GM12878 (cell line): ENCODE data around the gene AGAP1. TPM values are rescaled to one million over a fixed set of nuclear protein-coding genes. Genes with fewer than 3 reads are reported as not detected.

Source experiments
- ATAC-seq: fragments of 200-7000 bp; cut with Tn5 transposase; 3 replicates; pipeline ENCODE4 v1.9.1; 2020; ENCODE audit warnings: mild to moderate bottlenecking, moderate library complexity
- BruUV-seq: library from RNA; stranded (reverse); fragments of 400-500 nt; replicated peaks from 2 replicates; lab custom pipeline; 2021; lab: Mats Ljungman, UMichigan
- CTCF ChIA-PET: fragments of 300-600 bp; sonication (Branson Sonifier 250); formaldehyde crosslinking; extraction: SDS; loops from one replicate; lab custom pipeline; 2021; ENCODE audit warnings: inconsistent platforms; lab: Yijun Ruan, JAX
- POLR2A ChIA-PET: fragments of 350-600 bp; formaldehyde crosslinking; extraction: SDS; loops from one replicate; lab custom pipeline; 2021; ENCODE audit warnings: inconsistent platforms; lab: Charles Lee
- RAD21 ChIA-PET: fragments of 300-600 bp; sonication (Branson Sonifier 250); formaldehyde crosslinking; loops from one replicate; lab custom pipeline; 2023; ENCODE audit warnings: antibody characterized with exemption; ENCODE audit not compliant: unreplicated experiment; lab: Charles Lee
- SMC1A ChIA-PET: fragments of 300-600 bp; sonication (Branson Sonifier 250); formaldehyde crosslinking; loops from one replicate; lab custom pipeline; 2023; ENCODE audit not compliant: unreplicated experiment, uncharacterized antibody; lab: Charles Lee
- DNase-seq: peaks from one replicate; pipeline ENCODE4 v3.0.0-alpha.2; 2011; ENCODE audit warnings: low read depth, low spot score
- FAIRE-seq: peaks from 3 replicates; lab custom pipeline; 2011; peaks lifted over from hg19 to GRCh38; lab: Jason Lieb, UNC
- H2AFZ ChIP-seq: 2 replicates; pipeline ENCODE4 v1.6.0; 2011; ENCODE audit warnings: low read depth, low read length, control low read depth; ENCODE audit not compliant: control insufficient read depth
- H3K27ac ChIP-seq: 2 replicates; pipeline ENCODE4 v1.5.1; 2011; ENCODE audit warnings: control low read depth; ENCODE audit not compliant: control insufficient read depth, insufficient read depth
- H3K27me3 ChIP-seq, 2 experiments: replicated peaks in 1 of 2; 2 replicates each; pipeline versions ENCODE4 v1.6.0 to v1.6.1; 2011; ENCODE audit warnings: low read length in 1 of 2; ENCODE audit not compliant: control insufficient read depth in 2 of 2, insufficient read depth in 2 of 2
- H3K36me3 ChIP-seq, 2 experiments: 2 replicates each; pipeline ENCODE4 v1.5.1; 2011; ENCODE audit warnings: low read length in 1 of 2; ENCODE audit not compliant: control insufficient read depth in 2 of 2, insufficient read depth in 2 of 2
- H3K4me1 ChIP-seq: 2 replicates; pipeline ENCODE4 v1.6.1; 2011; ENCODE audit warnings: mild to moderate bottlenecking, low read length, moderate library complexity, mixed read lengths; ENCODE audit not compliant: control insufficient read depth, insufficient read depth
- H3K4me2 ChIP-seq: 2 replicates; pipeline ENCODE4 v1.6.0; 2011; ENCODE audit warnings: control low read depth; ENCODE audit not compliant: control insufficient read depth, insufficient read depth
- H3K4me3 ChIP-seq: fragments of 200-600 bp; sonication (generic); 2 replicates; pipeline ENCODE4 v1.5.1; 2016
- H3K79me2 ChIP-seq: 2 replicates; pipeline ENCODE4 v1.6.0; 2011; ENCODE audit warnings: low read length; ENCODE audit not compliant: control insufficient read depth, insufficient read depth
- H3K9ac ChIP-seq: 2 replicates; pipeline ENCODE4 v1.8.0; 2011; ENCODE audit warnings: low read length, control low read depth, mixed read lengths; ENCODE audit not compliant: control insufficient read depth, insufficient read depth
- H3K9me3 ChIP-seq: replicated peaks from 3 replicates; pipeline ENCODE4 v1.5.1; 2011; ENCODE audit warnings: mild to moderate bottlenecking, low read length; ENCODE audit not compliant: control insufficient read depth, insufficient read depth
- H4K20me1 ChIP-seq: 2 replicates; pipeline ENCODE4 v1.6.0; 2011; ENCODE audit not compliant: control insufficient read depth, insufficient read depth
- CREB1 ChIP-seq: IDR thresholded peaks from 2 replicates; pipeline ENCODE4 v1.6.1; 2012; ENCODE audit warnings: low read depth, mild to moderate bottlenecking, inconsistent platforms
- EZH2 ChIP-seq: IDR thresholded peaks from 2 replicates; pipeline ENCODE4 v1.6.1; 2012; ENCODE audit warnings: low read depth, mild to moderate bottlenecking, control low read depth, inconsistent platforms, low read length, borderline replicate concordance; ENCODE audit not compliant: control insufficient read depth
- IKZF1 ChIP-seq: fragments of 450-650 bp; conservative IDR thresholded peaks from 2 replicates; pipeline ENCODE4 v1.6.1; 2017; ENCODE audit warnings: antibody characterized with exemption, mild to moderate bottlenecking
- IKZF2 ChIP-seq, 2 experiments: fragments of 450-650 bp; IDR thresholded peaks; 2 replicates each; pipeline ENCODE4 v1.6.1; 2017; ENCODE audit warnings: mild to moderate bottlenecking in 2 of 2, moderate library complexity in 2 of 2
- KLF5 ChIP-seq: fragments of 450-650 bp; IDR thresholded peaks from 2 replicates; pipeline ENCODE4 v1.6.1; 2014; ENCODE audit warnings: mild to moderate bottlenecking; ENCODE audit not compliant: partially characterized antibody
- MTA2 ChIP-seq: fragments of 450-650 bp; IDR thresholded peaks from 2 replicates; pipeline ENCODE4 v1.6.1; 2016; ENCODE audit warnings: low read depth, mild to moderate bottlenecking, moderate library complexity
- MYB ChIP-seq: fragments of 150-350 bp; IDR thresholded peaks from 2 replicates; pipeline ENCODE4 v1.6.1; 2014; ENCODE audit warnings: mild to moderate bottlenecking, low read depth, low read length, borderline replicate concordance
- TCF3 ChIP-seq: IDR thresholded peaks from 2 replicates; pipeline ENCODE4 v1.6.1; 2012; ENCODE audit warnings: low read depth, mild to moderate bottlenecking, low read length, borderline replicate concordance; ENCODE audit not compliant: insufficient read depth
- ZNF622 ChIP-seq: fragments of 450-650 bp; IDR thresholded peaks from 2 replicates; pipeline ENCODE4 v1.6.1; 2017; ENCODE audit warnings: mild to moderate bottlenecking, inconsistent platforms
- WGBS: methylation state at CpG from one replicate; pipeline ENCODE4 v1.1.6; 2016; ENCODE audit warnings: low lambda C conversion rate; ENCODE audit not compliant: insufficient replicate concordance, insufficient coverage; ENCODE audit errors: missing lambda C conversion rate; 5-methylcytosine and 5-hydroxymethylcytosine counted together
- in situ Hi-C: fragments of 300-500 bp; cut with MboI; formaldehyde crosslinking; loops from 9 replicates; pipeline ENCODE4 v1.14.3; 2018; ENCODE audit warnings: mixed read lengths
- intact Hi-C: fragments of 100-400 bp; cut with micrococcal nuclease; formaldehyde crosslinking; loops from one replicate; pipeline ENCODE4 v1.14.2; 2022; ENCODE audit not compliant: unreplicated experiment
- polyA plus RNA-seq, 11 experiments: library from polyadenylated mRNA; depleted of rRNA in 4 of 11; unstranded in 6 of 11; stranded (reverse) in 5 of 11; fragments of >200 nt; fragmentation: Nextera tagmentation in 4 of 11; fragmentation: Illumina TruSeq in 1 of 11; extraction: Ambion mirVana in 4 of 11; extraction: Trizol in 1 of 11; gene quantifications; 1 replicate in 1 of 11; 2 replicates in 10 of 11; pipeline versions ENCODE4 v1.2.1 to v1.2.3, GENCODE V29; 2011 to 2016; ENCODE audit warnings: inconsistent platforms in 2 of 11, missing spikeins in 2 of 11, low read depth in 1 of 11
- total RNA-seq, 4 experiments: library from RNA; depleted of rRNA in 3 of 4; stranded (reverse); fragments of >200 nt in 3 of 4; fragmentation: Illumina TruSeq in 1 of 4; extraction: Trizol in 1 of 4; gene quantifications; 2 replicates each; pipeline versions ENCODE4 v1.2.1 to v1.2.3, GENCODE V29; 2013 to 2021
- TF ChIP-seq, protein P1 (sequence below): fragments of 450-650 bp; conservative IDR thresholded peaks from 2 replicates; pipeline ENCODE4 v1.6.1; 2017; ENCODE audit warnings: mild to moderate bottlenecking, moderate library complexity

The AGAP1 gene
- total and polyA plus RNA-seq, 10 of the 15 experiments (the other 5 are each of a cell fraction or from before 2014, with no cell fraction given) = 0.05 to 0.15 (median 0.06) TPM; not detected in 7

DNA sequence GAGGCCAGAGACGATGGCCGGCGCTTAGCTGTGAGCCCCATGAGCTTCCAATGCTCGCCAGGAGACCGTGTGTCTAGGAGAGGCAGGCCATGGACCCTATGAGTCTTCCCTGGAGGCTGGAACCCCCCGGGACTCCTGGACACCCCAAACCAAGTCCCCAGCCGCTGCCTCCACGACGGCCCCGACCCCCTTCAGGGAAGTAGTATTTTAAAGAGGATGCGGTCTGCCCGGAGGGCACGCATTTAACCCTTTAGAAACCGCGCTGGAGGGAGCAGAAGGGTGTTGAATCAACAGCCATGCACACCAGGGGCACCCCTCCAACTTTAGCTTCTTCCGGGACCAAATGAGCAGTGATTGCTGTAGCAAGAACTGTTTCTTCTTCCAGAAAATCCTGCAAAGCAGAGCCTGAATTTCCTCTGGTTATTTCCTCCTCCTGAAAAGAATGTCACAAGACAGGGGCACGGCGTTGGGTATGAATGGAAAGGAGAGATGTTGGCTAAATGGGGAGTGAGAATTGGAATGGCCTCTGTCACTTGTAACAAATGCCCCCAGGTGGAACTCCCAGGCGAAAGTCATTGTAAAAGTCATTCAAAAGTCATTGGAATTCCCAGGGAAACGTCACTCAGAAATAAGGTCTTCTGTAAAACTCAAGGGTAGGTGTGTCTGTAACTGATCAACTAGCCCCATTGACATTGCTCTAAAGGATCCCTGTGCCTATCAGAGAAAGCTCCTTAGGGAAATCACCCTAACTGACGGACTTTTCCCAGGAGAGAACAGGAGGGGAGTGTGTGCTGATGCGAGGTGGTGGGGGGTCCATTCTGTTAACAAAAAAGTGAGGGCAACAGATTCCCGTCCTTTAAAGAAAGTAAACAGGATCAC lies 680.1 kb downstream of the AGAP1 start:
- Histone ChIP-seq H2AFZ (no peak overlapping the region), H3K27ac (no peak overlapping the region), H3K9ac (no peak overlapping the region)
- ChIA-PET SMC1A (no interaction called here), CTCF (no interaction called here), POLR2A (no interaction called here)
- no TSS peak for BruUV-seq
- FAIRE-seq = no peak
- TF ChIP-seq EZH2 (no peak), CREB1 (no peak), TCF3 (no peak), IKZF2 (IDR thresholded peaks at IDR 0.05) (no peak), MYB (no peak), ZNF622 (no peak), IKZF1 (no peak), KLF5 (no peak), MTA2 (no peak)
- TF ChIP-seq, protein P1, sequence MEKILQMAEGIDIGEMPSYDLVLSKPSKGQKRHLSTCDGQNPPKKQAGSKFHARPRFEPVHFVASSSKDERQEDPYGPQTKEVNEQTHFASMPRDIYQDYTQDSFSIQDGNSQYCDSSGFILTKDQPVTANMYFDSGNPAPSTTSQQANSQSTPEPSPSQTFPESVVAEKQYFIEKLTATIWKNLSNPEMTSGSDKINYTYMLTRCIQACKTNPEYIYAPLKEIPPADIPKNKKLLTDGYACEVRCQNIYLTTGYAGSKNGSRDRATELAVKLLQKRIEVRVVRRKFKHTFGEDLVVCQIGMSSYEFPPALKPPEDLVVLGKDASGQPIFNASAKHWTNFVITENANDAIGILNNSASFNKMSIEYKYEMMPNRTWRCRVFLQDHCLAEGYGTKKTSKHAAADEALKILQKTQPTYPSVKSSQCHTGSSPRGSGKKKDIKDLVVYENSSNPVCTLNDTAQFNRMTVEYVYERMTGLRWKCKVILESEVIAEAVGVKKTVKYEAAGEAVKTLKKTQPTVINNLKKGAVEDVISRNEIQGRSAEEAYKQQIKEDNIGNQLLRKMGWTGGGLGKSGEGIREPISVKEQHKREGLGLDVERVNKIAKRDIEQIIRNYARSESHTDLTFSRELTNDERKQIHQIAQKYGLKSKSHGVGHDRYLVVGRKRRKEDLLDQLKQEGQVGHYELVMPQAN = no peak
- TF ChIP-seq, all 136 proteins: peak for 0
- in situ Hi-C loops (no loop called here), intact Hi-C loops (no loop called here)
- H3K4me3 ChIP-seq = no peak overlapping the region
- 5% methylated on average over 23 of the region's 23 CpGs for WGBS
- no peak overlapping the region for H3K4me2 ChIP-seq
- no peaks in the 10 kb centered on the region for H4K20me1 ChIP-seq
- no peak for ATAC-seq
- DNase-seq = no peak
- peaks cover 1 to 8% of the 10 kb centered on the region in 2 experiments for H3K27me3 ChIP-seq
- no peaks in the 10 kb centered on the region; the same call in 2 of the 3 replicates for H3K9me3 ChIP-seq
- RAD21 ChIA-PET = no interaction called here
- no peaks in the 10 kb centered on the region for H3K79me2 ChIP-seq
- no peaks in the 10 kb centered on the region for H3K36me3 ChIP-seq
- no peaks in the 10 kb centered on the region for H3K4me1 ChIP-seq
